ENCODE data around the gene CFAP299. TPM values are rescaled to one million over a fixed set of nuclear protein-coding genes. Genes with fewer than 3 reads are reported as not detected.

The CFAP299 gene
- total and polyA plus RNA-seq, 2 of the 8 experiments (the other 6 are each of a cell fraction or from before 2014, with no cell fraction given), result not detected

GRCh38 chr4:80809039-80809729 lies 473.7 kb downstream of the CFAP299 start:
- Histone ChIP-seq H4K91ac (replicated peaks; ENCODE audit: insufficient read length, low read length) (no peak overlapping the region), H3K4me3 (ENCODE audit: extremely low read depth in 1 of 4, insufficient read depth in 2 of 4, low read depth in 3 of 4, low read length in 4 of 4) (no peak overlapping the region), H3K4me2 (ENCODE audit: insufficient read depth in 1 of 2, low read depth in 2 of 2, low read length in 2 of 2) (no peak overlapping the region), H2BK5ac (ENCODE audit: low read depth, low read length) (no peak overlapping the region), H3K23me2 (ENCODE audit: low read depth, low read length) (no peaks in the 10 kb centered on the region; the same call in 1 of the 2 replicates), H2AK5ac (ENCODE audit: low read depth, low read length) (no peak overlapping the region), H4K8ac (ENCODE audit: extremely low read depth, insufficient read depth, low read length) (no peak overlapping the region), H3K56ac (replicated peaks; ENCODE audit: insufficient read length, low read depth, low read length) (no peak overlapping the region), H3K27ac (ENCODE audit: low read depth, low read length) (no peak overlapping the region), H2BK120ac (replicated peaks; ENCODE audit: low read depth, low read length) (no peak overlapping the region), H3K27me3 (replicated peaks in 1 of 4; ENCODE audit: control insufficient read depth in 3 of 4, extremely low read depth in 1 of 4, insufficient read depth in 3 of 4, low read length in 3 of 4) (no peaks in the 10 kb centered on the region), H3K4me1 (replicated peaks in 1 of 4; ENCODE audit: control insufficient read depth in 3 of 4, insufficient read depth in 4 of 4, low read length in 3 of 4) (no peaks in the 10 kb centered on the region), H3K9ac (replicated peaks in 1 of 4; ENCODE audit: extremely low read depth in 1 of 4, low read depth in 3 of 4, low read length in 3 of 4) (no peak overlapping the region), H4K5ac (ENCODE audit: insufficient read length, low read depth, low read length) (no peak overlapping the region), H4K20me1 (replicated peaks in 1 of 2; ENCODE audit: control insufficient read depth in 1 of 2, insufficient read depth in 2 of 2, low read length in 2 of 2) (no peaks in the 10 kb centered on the region), H3K18ac (ENCODE audit: extremely low read depth, low read length) (no peak overlapping the region), H3K4ac (replicated peaks; ENCODE audit: insufficient read length, low read depth, low read length) (no peak overlapping the region), H3K9me3 (ENCODE audit: insufficient read depth in 2 of 2, low read depth in 1 of 2, low read length in 1 of 2) (no peaks in the 10 kb centered on the region), H2BK15ac (ENCODE audit: low read length) (no peak overlapping the region), H3K79me2 (ENCODE audit: control insufficient read depth in 1 of 2, insufficient read depth in 2 of 2, low read length in 2 of 2) (no peaks in the 10 kb centered on the region), H2AFZ (ENCODE audit: low read length) (no peak overlapping the region), H2BK12ac (ENCODE audit: low read depth, low read length) (no peak overlapping the region), H3K36me3 (ENCODE audit: control insufficient read depth in 2 of 4, insufficient read depth in 4 of 4, low read length in 3 of 4) (no peaks in the 10 kb centered on the region), H3K23ac (ENCODE audit: insufficient read length) (no peak overlapping the region), H3K79me1 (ENCODE audit: low read depth, low read length) (no peaks in the 10 kb centered on the region), H2BK20ac (ENCODE audit: low read length) (no peak overlapping the region), H3K14ac (ENCODE audit: insufficient read length) (no peak overlapping the region)
- 100% methylated on average over 2 of the region's 2 CpGs; no CpG with 5 or more reads in 1 of the 2 experiments for WGBS, 2 experiments (ENCODE audit: extremely low coverage in 1 of 2, insufficient coverage in 1 of 2, insufficient read length in 1 of 2, insufficient replicate concordance in 2 of 2, low coverage in 1 of 2, low lambda C conversion rate in 2 of 2, missing lambda C conversion rate in 1 of 2)
- ChIA-PET POLR2A (ENCODE audit: partially characterized antibody) (no interaction called here), CTCF (ENCODE audit: partially characterized antibody) (interaction anchor here (1.0 kb wide), 1 partner anchor 126 kb away, joined by 3 read pairs; no protein-coding TSS in a partner anchor)
- no peak for FAIRE-seq
- DNase-seq (ENCODE audit: low read depth in 1 of 2, low spot score in 2 of 2), result no peak
- no peak for TF ChIP-seq BRCA1 (IDR thresholded peaks at IDR 0.05; ENCODE audit: low read depth, low read length)
- TF ChIP-seq HDAC2 (IDR thresholded peaks at IDR 0.05; ENCODE audit: borderline replicate concordance in 1 of 2, low read depth in 2 of 2, low read length in 2 of 2), result no peak
- no peak for TF ChIP-seq KDM5A (IDR thresholded peaks at IDR 0.05; ENCODE audit: low read length)
- TF ChIP-seq SIN3A (conservative IDR thresholded peaks at IDR 0.05 in 1 of 2, IDR thresholded peaks at IDR 0.05 in 1 of 2; ENCODE audit: low read depth in 1 of 2, low read length in 2 of 2), result no peak
- no peak for TF ChIP-seq CBX5 (IDR thresholded peaks at IDR 0.05; ENCODE audit: low read depth, low read length)
- no peak for TF ChIP-seq ATF3 (IDR thresholded peaks at IDR 0.05; ENCODE audit: insufficient read depth, low read depth, low read length)
- TF ChIP-seq SIX5 (IDR thresholded peaks at IDR 0.05; ENCODE audit: low read depth, low read length), result no peak
- TF ChIP-seq NRF1 (IDR thresholded peaks at IDR 0.05; ENCODE audit: low read depth, low read length), result no peak
- no peak for TF ChIP-seq ASH2L (IDR thresholded peaks at IDR 0.05; ENCODE audit: low read length)
- TF ChIP-seq GTF2F1 (IDR thresholded peaks at IDR 0.05; ENCODE audit: borderline replicate concordance, low read depth, low read length), result no peak
- no peak for TF ChIP-seq SP1 (IDR thresholded peaks at IDR 0.05; ENCODE audit: low read depth, low read length)
- no peak for TF ChIP-seq FOSL1 (IDR thresholded peaks at IDR 0.05; ENCODE audit: insufficient read depth, low read depth, low read length)
- no peak for TF ChIP-seq SAP30 (IDR thresholded peaks at IDR 0.05; ENCODE audit: insufficient read depth, insufficient replicate concordance, low read length)
